ENCODE results near the gene AJAP1.

AJAP1 gene

GRCh38 chr1:4716406-4716805, 62.0 kb downstream of the AJAP1 start:
- POLR2A ChIA-PET: no interaction called here
- CTCF ChIA-PET: no interaction called here

GRCh38 chr1:4718071-4718470, 63.7 kb downstream of the AJAP1 start:
- ChIA-PET CTCF (no interaction called here), POLR2A (no interaction called here)
- no peak for DNase-seq (ENCODE audit: extremely low spot score)
- TF ChIP-seq ARNT (IDR thresholded peaks at IDR 0.05) (no peak), PKNOX1 (IDR thresholded peaks at IDR 0.05) (no peak), CTBP1 (IDR thresholded peaks at IDR 0.05; ENCODE audit: borderline replicate concordance) (no peak), LEF1 (IDR thresholded peaks at IDR 0.05; ENCODE audit: borderline replicate concordance) (no peak), FOXA1 (IDR thresholded peaks at IDR 0.05) (no peak), FOXM1 (IDR thresholded peaks at IDR 0.05; ENCODE audit: borderline replicate concordance) (no peak), NFRKB (IDR thresholded peaks at IDR 0.05) (no peak), SUZ12 (IDR thresholded peaks at IDR 0.05) (no peak), TARDBP (IDR thresholded peaks at IDR 0.05) (no peak), SP1 (IDR thresholded peaks at IDR 0.05) (no peak), L3MBTL2 (conservative IDR thresholded peaks at IDR 0.05) (no peak), FOXK2 (IDR thresholded peaks at IDR 0.05) (no peak), ZNF384 (IDR thresholded peaks at IDR 0.05) (no peak), BHLHE40 (IDR thresholded peaks at IDR 0.05; ENCODE audit: borderline replicate concordance) (no peak), ELF4 (IDR thresholded peaks at IDR 0.05) (no peak)

More at GRCh38 chr1:4716406-4716805, 62.0 kb downstream of the AJAP1 start:
- DNase-seq (ENCODE audit: extremely low spot score): no peak
- TF ChIP-seq ARNT (IDR thresholded peaks at IDR 0.05) (no peak), ELF4 (IDR thresholded peaks at IDR 0.05) (no peak), LEF1 (IDR thresholded peaks at IDR 0.05; ENCODE audit: borderline replicate concordance) (no peak), ZNF384 (IDR thresholded peaks at IDR 0.05) (no peak), L3MBTL2 (conservative IDR thresholded peaks at IDR 0.05) (no peak), TARDBP (IDR thresholded peaks at IDR 0.05) (no peak), PKNOX1 (IDR thresholded peaks at IDR 0.05) (no peak), BHLHE40 (IDR thresholded peaks at IDR 0.05; ENCODE audit: borderline replicate concordance) (no peak), CTBP1 (IDR thresholded peaks at IDR 0.05; ENCODE audit: borderline replicate concordance) (no peak), FOXM1 (IDR thresholded peaks at IDR 0.05; ENCODE audit: borderline replicate concordance) (no peak), SP1 (IDR thresholded peaks at IDR 0.05) (no peak), FOXK2 (IDR thresholded peaks at IDR 0.05) (no peak), HDGF (IDR thresholded peaks at IDR 0.05; ENCODE audit: borderline replicate concordance) (no peak), NFRKB (IDR thresholded peaks at IDR 0.05) (no peak), FOXA1 (IDR thresholded peaks at IDR 0.05) (no peak), SUZ12 (IDR thresholded peaks at IDR 0.05) (no peak)

- POLR2A ChIA-PET: no interaction called here
- CTCF ChIA-PET: no interaction called here
- no peak for DNase-seq (ENCODE audit: extremely low spot score)
- TF ChIP-seq PKNOX1 (IDR thresholded peaks at IDR 0.05): no peak
- TF ChIP-seq FOXM1 (IDR thresholded peaks at IDR 0.05; ENCODE audit: borderline replicate concordance): no peak
- no peak for TF ChIP-seq NFRKB (IDR thresholded peaks at IDR 0.05)
- TF ChIP-seq BHLHE40 (IDR thresholded peaks at IDR 0.05; ENCODE audit: borderline replicate concordance): no peak
- no peak for TF ChIP-seq L3MBTL2 (conservative IDR thresholded peaks at IDR 0.05)
- TF ChIP-seq SUZ12 (IDR thresholded peaks at IDR 0.05): no peak
- no peak for TF ChIP-seq FOXK2 (IDR thresholded peaks at IDR 0.05)
- TF ChIP-seq ELF4 (IDR thresholded peaks at IDR 0.05): no peak
- TF ChIP-seq ARNT (IDR thresholded peaks at IDR 0.05): no peak
- TF ChIP-seq SP1 (IDR thresholded peaks at IDR 0.05): no peak
- TF ChIP-seq HDGF (IDR thresholded peaks at IDR 0.05; ENCODE audit: borderline replicate concordance): no peak
- no peak for TF ChIP-seq LEF1 (IDR thresholded peaks at IDR 0.05; ENCODE audit: borderline replicate concordance)
Observed at GRCh38 chr1:4723106-4723505, 68.7 kb downstream of the AJAP1 start.

GRCh38 chr1:4724001-4724400, 69.6 kb downstream of the AJAP1 start:
- no peak for DNase-seq (ENCODE audit: extremely low spot score)
- ChIA-PET CTCF (no interaction called here), POLR2A (no interaction called here)
- no peak for TF ChIP-seq L3MBTL2 (conservative IDR thresholded peaks at IDR 0.05)
- TF ChIP-seq BHLHE40 (IDR thresholded peaks at IDR 0.05; ENCODE audit: borderline replicate concordance): no peak
- no peak for TF ChIP-seq HDGF (IDR thresholded peaks at IDR 0.05; ENCODE audit: borderline replicate concordance)
- TF ChIP-seq SP1 (IDR thresholded peaks at IDR 0.05): no peak
- TF ChIP-seq CTBP1 (IDR thresholded peaks at IDR 0.05; ENCODE audit: borderline replicate concordance): no peak
- no peak for TF ChIP-seq TARDBP (IDR thresholded peaks at IDR 0.05)
- TF ChIP-seq ELF4 (IDR thresholded peaks at IDR 0.05): no peak
- TF ChIP-seq PKNOX1 (IDR thresholded peaks at IDR 0.05): no peak
- no peak for TF ChIP-seq ZNF384 (IDR thresholded peaks at IDR 0.05)
- TF ChIP-seq FOXK2 (IDR thresholded peaks at IDR 0.05): no peak
- no peak for TF ChIP-seq FOXM1 (IDR thresholded peaks at IDR 0.05; ENCODE audit: borderline replicate concordance)

- DNase-seq (ENCODE audit: extremely low spot score): no peak
- ChIA-PET POLR2A (no interaction called here), CTCF (no interaction called here)
- TF ChIP-seq FOXA1 (IDR thresholded peaks at IDR 0.05): no peak
- no peak for TF ChIP-seq FOXM1 (IDR thresholded peaks at IDR 0.05; ENCODE audit: borderline replicate concordance)
- no peak for TF ChIP-seq ELF4 (IDR thresholded peaks at IDR 0.05)
- no peak for TF ChIP-seq BHLHE40 (IDR thresholded peaks at IDR 0.05; ENCODE audit: borderline replicate concordance)
- TF ChIP-seq TARDBP (IDR thresholded peaks at IDR 0.05): no peak
- TF ChIP-seq L3MBTL2 (conservative IDR thresholded peaks at IDR 0.05): no peak
- no peak for TF ChIP-seq PKNOX1 (IDR thresholded peaks at IDR 0.05)
Observed at GRCh38 chr1:4724695-4725250, 70.4 kb downstream of the AJAP1 start.

Measured in HEK293T (cell line).